Astrocyte of the cerebellum (primary cell): ENCODE results near the gene MICAL3.

ENCODE experiments used
- DNase-seq: peaks from one replicate; pipeline ENCODE4 v3.0.0-alpha.2; 2011; ENCODE audit warnings: low read depth
- H3K4me3 ChIP-seq: 2 replicates; pipeline ENCODE4 v1.5.1; 2011; ENCODE audit warnings: mild to moderate bottlenecking, low read depth, low read length, moderate library complexity
- CTCF ChIP-seq: IDR thresholded peaks from 2 replicates; pipeline ENCODE4 v1.5.1; 2012; ENCODE audit warnings: low read length, low read depth, moderate library complexity, mild to moderate bottlenecking; ENCODE audit errors: missing control alignments
- in situ Hi-C: cut with HindIII; loops from 2 replicates; pipeline ENCODE4 v1.10.0; 2017; ENCODE audit warnings: low sequenced_read_pairs

Gene MICAL3

DNA sequence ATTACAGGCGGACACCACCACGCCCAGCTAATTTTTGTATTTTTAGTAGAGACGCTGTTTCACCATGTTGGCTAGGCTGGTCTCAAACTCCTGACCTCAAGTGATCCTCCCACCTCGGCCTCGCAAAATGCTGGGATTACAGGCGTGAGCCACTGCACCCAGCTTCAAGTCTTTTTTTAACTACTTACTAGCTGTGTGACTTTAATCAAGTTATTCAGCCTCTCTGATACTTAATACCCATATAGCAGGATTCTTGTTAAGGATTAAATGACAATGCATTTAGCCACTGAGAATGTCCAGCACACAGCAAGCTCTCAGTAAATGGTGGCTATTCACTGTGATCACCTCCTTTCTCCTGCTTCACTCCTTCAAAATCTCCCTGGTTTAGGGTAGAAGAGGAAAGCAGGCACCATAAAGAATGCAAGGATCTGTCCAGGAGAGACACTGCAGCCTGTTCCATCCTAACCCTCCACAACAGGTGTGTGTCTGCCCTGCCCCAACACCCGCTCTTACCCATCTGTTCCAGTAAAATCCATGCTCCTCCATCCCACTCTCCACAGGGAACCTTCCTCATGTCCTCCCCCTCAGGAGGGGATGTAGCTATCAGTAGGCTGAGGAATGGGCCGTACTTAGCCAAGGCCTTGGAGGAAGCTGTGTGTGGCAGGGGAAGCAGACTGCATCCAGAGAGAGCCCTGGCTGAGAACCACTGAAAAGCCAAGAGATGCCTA, 69.3 kb downstream of the MICAL3 start:
- no peak for TF ChIP-seq CTCF
- H3K4me3 ChIP-seq: no peak overlapping the region

GRCh38 chr22:17954200-17954859, 70.0 kb downstream of the MICAL3 start:
- DNase-seq: no peak
- no peak for TF ChIP-seq CTCF
- in situ Hi-C loops: no loop called here
- no peak overlapping the region for H3K4me3 ChIP-seq

More for the DNA sequence above, 69.3 kb downstream of the MICAL3 start:
- DNase-seq: no peak
- in situ Hi-C loops: no loop called here

DNA sequence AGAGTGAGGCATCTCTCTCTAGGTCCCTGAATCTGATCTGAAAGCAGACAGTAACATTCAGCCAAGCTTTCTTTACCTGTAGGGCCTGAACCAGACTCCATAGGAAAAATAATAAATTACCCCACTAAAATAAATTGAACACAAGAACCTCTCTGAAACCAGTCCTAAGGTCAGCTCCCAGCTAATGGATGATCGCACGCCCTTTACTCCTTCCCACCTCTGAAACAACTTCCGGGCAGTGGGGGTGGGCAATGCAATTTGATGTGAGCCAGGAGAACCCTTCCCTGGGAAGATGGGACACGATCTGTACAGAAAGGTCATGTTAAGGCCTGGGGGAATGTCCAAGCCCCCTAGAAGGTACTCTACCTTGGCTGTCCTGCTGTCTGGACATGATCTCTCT, 71.2 kb downstream of the MICAL3 start:
- DNase-seq: no peak
- H3K4me3 ChIP-seq: no peak overlapping the region
- TF ChIP-seq CTCF: no peak
- in situ Hi-C loops: no loop called here

DNA sequence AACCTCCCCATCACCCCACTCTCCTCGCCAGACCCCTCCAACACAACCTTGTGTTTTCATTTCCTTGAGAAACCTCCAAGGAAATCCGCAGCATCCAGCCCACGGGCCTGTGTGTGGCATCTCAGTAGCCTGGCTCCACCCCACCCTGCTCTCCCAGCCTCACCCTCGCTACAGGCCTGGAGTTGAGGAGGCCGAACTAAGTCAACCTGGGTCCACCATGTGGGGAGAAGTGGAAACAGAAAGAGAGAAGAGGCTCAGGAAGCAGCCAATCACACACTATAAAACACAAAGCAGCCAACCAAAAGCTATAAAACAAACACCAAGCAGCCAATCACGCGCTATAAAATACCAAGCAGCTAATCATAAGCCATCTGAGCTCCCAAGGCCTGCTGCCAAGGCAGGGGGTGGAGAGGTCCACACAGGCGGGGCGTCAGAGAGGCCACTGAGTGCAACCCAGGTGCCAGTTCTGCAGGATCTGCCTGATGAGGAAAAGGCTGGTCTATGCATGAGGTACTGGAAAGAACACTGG, 72.0 kb downstream of the MICAL3 start:
- no peak for TF ChIP-seq CTCF
- no peak overlapping the region for H3K4me3 ChIP-seq
- in situ Hi-C loops: no loop called here
- DNase-seq: no peak

DNA sequence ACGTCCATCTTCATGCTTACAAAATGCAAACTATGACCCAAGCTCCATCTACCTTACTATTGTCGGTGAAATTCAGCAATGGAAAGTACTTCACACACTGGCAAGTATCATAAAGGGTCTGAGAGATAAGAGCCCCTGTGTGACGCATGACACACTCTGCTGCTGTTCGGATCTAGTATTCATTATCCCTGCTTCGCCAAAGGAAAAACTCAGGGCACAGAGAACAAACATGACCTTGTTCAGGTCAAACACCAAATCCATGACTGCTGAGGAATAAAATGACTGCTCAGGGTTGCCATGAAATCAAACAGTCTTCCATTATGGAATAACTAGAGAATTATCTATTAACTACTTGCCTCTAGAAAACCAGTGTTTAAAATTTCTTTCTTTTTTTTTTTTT, 73.0 kb downstream of the MICAL3 start:
- H3K4me3 ChIP-seq: no peak overlapping the region
- no peak for DNase-seq
- in situ Hi-C loops: no loop called here
- no peak for TF ChIP-seq CTCF

GRCh38 chr22:17950651-17951214, 73.6 kb downstream of the MICAL3 start:
- no peak for TF ChIP-seq CTCF
- no peak overlapping the region for H3K4me3 ChIP-seq
- DNase-seq: no peak
- in situ Hi-C loops: no loop called here
